Iris pigment epithelial cell (primary cell): ENCODE results near the gene COPG2.

Experiments used
- DNase-seq: peaks from one replicate; pipeline ENCODE4 v3.0.0-alpha.2; 2011; ENCODE audit warnings: low read depth

The COPG2 gene

GRCh38 chr7:130494431-130494858 is 174.1 kb downstream of the COPG2 start:
- no peak for DNase-seq

DNA sequence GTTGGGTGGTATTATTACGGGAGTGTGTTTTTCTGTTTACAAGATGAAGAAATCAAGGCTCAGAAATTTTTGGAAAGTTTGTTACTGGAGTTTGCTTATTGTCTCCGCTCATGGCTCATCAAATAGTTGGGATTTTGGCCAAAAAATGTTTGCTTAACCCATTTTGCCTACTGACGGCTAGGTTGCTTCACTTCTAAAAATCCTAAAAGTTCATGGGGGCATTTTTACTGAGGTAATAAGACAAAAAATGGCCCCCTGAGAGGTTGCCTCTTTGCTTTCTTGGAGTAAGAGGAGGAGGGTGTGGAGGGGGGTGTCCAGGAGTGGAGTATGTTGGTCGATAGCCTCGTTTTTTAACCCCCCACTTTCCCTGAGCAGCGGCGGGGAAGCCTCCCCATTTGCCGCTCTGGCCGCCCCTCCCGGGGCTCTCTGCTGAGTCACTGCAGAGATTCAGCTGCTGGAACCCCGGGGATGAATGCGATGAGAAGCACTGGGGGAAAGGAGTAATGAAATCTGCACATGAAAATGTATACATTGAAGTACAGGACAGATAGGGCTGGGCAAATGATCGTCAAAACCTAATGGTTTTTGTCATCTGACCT is 175.2 kb downstream of the COPG2 start:
- DNase-seq, result peak; percentile 40

DNA sequence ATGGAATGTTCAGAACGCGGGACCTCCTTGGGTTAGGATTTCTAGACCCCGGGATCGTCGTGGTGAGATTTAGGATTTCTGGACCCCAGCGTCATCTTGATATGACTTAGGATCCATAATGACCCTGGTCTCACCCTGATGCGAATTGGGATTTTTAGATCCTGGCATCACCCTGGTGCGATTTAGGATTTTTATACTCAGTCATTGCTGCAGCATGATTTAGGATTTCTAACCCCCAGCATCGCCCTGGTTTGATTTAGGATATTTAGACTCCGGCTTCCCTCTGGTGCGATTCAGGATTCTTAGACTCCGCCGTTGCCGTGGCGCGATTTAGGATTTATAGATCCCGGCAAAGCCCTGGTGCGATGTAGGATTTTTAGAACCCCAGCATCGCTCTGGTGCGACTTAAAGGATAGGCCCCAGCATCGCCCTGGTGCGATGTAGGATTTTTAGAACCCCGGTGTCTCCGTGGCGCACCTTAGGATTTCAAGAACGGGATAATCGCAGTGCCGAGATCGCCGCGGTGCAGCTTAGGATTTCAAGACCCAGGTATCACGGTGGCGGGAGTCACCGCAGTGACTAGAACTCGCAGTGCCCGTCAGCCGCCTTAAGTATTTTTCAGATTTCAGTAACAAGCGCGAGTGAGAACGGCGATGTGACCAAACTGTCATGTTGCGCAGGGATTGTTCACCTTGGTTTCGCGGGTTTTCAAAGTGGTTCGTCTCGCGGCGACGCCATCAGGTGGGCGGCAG is 175.8 kb downstream of the COPG2 start:
- DNase-seq, result no peak

GRCh38 chr7:130491841-130492522 is 176.6 kb downstream of the COPG2 start, which contains the start of gene MEST:
Gene MEST (plus strand): TSS chr7:130492085. CDS start chr7:130492314, 229 bp downstream.
- DNase-seq, result peak; percentile 42

- DNase-seq, result peak; percentile 63
Observed at GRCh38 chr7:130490888-130491804, 177.4 kb downstream of the COPG2 start.

DNA sequence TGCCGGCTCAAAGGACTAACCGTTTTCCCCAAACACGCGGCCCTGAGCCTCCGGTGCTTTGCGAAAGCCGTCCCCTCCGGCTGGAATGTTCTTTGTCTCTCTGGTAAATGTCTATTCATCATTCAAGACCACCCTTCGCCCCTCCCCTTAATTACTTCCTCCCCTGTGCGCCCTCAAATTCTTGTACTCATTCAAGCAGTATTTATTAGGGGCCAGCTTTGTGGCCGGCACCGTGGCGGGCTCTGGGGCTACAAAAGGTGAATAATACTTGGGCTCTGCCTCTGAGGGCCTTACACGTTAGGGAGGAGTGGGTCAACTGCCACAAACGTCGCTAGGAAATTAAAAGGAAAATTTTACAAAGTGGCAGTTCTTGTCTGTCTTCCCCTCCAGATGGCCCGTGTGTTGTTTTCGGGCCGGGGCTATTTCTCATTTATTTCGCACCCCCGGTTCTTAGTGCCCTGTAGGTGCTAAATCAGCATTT is 178.2 kb downstream of the COPG2 start:
- DNase-seq, result no peak

- DNase-seq, result peak; percentile 94
Observed at GRCh38 chr7:130489140-130489983, 179.2 kb downstream of the COPG2 start.

GRCh38 chr7:130488392-130489139 is 180.0 kb downstream of the COPG2 start:
- DNase-seq, result no peak

- DNase-seq, result no peak
Observed at GRCh38 chr7:130486954-130487436, 181.6 kb downstream of the COPG2 start.

GRCh38 chr7:130486114-130486953 is 182.2 kb downstream of the COPG2 start:
- DNase-seq, result no peak

DNA sequence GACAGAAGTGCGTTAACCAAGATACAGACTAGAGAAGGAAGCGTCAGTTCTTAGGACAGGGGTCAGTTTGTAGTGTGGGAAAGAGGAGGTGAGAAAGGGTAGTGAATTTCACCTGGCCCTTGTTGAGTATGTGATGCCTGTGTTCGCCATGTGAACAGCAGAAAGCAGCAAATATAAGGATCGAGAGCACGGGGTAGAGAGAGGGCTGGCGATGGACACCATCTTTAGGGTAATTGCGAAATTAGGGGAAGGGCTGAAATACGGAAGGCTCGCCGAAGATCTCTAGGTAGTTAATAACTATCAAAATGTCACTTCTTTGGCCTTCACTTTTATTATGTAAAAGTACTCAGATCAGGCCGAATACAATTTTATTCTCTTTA is 182.8 kb downstream of the COPG2 start:
- no peak for DNase-seq

DNA sequence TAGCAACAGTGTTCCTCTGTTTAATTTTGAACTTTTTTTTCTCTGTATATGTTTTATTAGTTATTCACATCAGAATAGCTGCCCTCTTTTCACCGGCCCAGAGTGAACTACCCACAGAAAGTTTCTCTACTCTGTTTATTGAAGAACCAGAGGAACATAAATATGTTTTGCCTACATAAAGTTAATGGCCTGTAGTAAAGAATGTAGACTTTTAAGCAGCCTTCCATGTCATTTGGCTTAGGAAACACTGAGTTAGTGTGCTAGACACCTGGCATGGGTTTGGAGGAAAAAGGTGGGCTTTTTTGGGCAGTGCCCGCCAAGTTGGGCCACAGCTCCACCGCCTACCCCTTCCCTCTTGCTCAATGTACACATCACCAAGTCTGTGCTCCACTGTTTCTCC is 185.5 kb downstream of the COPG2 start:
- DNase-seq, result no peak

DNA sequence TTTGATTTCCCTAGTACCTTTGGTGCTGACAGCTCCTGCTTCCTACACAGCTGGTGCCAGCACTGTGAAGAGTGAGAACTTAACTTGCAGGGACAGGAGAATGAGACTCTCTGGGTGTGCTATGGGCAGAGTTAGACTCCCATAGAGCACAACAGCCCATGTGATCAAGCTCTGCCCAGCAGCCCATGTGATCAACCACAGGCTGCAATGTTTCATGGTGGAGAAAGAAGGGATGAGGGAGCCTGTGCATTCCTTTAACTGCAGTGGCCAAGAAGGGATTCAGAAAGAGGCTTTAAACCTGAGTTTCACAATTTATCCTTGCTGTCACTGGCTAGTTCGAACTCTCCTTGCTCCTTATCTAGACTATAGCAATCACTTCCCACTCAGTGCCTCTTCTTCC is 186.7 kb downstream of the COPG2 start:
- DNase-seq, result peak; percentile 77

DNA sequence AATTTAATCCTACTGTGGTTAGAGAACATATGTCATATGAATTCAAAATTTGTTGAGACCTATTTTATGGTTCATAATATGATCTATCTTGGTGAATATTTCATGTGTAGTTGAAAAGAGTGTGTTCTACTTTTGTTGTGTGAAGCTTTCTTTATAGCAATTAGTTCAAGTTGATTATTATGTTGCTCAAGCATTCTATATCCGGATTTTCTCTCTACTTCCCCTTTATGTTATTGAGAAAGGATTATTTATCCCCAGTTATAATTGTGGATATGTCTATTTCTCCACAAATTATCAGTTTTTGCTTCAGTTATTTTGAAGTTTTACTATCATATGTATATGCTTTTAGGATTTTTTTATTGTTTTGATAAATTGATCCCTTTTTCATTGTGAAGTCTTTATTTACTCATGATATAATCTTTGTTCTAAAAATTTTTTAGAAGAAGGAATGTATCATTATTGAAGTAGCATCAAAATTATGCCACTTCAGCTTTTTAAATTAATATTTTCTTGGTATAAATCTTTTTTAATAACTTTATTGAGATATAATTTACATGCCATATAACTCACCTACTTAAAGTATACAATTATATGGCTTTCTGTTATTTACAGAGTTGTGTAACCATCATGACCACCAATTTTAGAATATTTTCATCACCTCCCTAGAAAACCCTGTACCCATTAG is 188.7 kb downstream of the COPG2 start:
- no peak for DNase-seq

DNA sequence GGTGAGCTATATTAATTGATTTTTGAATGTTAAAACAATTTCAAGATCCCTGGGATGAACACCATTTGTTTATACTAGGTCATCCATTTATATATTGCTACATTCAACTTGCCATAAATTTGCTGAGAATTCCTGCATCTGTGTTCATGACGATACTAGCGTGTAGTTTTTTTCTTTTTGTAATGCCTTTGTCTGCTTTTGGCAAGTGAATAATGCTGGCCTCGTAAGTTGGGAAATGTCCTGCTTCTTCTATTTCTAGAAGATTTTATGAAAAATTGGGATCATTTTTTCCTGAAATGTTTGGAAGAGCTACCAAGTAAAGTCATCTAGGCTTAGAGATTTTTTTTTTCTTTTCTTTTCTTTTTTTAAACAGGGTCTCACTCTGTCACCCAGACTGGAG is 189.6 kb downstream of the COPG2 start:
- DNase-seq, result no peak

DNA sequence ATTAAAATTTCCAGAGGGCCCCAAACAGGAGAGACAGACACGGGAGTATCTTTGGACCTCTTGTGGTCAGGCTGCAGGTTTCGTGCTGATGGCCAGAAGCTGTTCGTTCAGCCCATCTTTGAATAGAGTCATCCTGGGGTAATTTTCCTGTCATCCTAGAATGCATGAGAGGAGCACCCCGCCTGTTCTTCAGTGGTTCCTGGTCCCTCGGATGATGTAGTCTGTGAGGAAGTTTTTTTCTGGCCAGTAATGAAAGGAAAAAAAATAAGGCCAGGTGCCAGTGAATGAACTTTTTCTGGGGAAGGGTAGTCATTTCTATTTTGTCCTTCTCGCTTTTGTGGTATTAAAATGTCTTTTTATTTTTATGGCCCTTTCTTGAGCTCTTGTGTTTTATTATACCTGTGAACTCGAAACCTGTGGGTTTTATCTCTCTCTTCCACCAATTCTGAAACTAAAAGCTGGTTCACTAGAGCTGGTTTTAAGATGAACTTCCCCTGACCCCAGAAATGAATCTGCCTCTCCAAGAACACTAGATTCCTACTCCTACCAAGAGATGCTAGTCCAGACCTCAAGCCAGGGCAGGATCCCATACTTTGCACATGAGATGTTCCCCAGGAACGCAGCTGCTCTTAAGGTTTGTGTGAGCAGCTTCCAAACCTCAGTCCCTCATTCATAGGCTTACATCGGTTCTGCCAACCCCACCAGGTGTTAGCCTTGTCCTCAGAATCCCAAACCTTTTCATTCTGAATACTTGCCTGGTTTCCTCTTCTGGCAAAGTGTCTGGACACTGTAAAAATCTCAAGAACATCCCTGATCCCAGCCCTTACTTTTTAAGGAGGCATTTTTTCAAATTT is 192.0 kb downstream of the COPG2 start:
- DNase-seq, result no peak

DNA sequence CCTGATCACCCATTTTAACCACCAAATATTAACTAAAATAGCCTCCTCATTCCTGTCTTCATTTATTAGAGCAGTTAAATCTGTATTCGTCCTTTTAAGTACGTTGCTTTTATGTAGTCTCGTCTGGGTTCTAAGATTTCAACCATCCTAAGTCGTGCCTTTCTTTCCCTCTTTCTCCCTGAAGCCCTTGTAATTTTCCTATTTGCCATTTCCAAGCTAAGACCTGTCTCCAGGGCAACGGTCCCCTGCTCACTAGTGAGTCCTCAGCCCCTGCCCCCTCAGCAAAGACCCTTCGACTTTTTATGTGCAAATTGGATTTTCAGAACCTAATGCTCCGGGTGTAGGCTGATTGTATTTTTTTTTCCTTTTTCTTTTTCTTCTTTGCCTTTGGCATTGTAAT is 192.8 kb downstream of the COPG2 start:
- DNase-seq, result no peak

GRCh38 chr7:130473876-130474275 is 194.7 kb downstream of the COPG2 start:
- DNase-seq, result no peak
